Measurements from ENCODE around the gene SH3GL3.

DNA sequence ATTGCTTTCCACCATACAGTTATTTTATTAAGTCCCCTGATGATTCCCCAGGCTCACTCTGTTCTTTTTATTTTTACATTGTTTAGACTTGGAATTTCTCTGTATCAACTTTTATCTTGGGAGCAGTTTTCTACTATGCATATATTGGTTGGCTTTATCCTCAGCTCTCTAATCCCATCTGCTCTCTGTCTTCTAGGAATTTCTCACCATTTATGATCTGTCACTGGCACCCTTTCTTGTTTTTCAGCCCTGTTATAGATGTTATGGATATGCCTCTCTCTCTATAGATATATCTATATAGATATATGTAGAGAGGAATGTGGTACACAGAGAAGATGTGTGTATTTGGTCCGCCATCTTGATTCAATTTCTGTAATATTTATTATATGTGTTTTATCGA, 90.5 kb downstream of the SH3GL3 start:
- TF ChIP-seq CTCF (IDR thresholded peaks at IDR 0.05) (no peak), MAZ (IDR thresholded peaks at IDR 0.05; ENCODE audit: borderline replicate concordance, low read depth, low read length) (no peak), EP300 (IDR thresholded peaks at IDR 0.05) (no peak), JUN (IDR thresholded peaks at IDR 0.05) (no peak), RAD21 (conservative IDR thresholded peaks at IDR 0.05 in 1 of 2, IDR thresholded peaks at IDR 0.05 in 1 of 2) (no peak), FOSL2 (IDR thresholded peaks at IDR 0.05) (no peak), FOSL2 (CRISPR knock-in tag; IDR thresholded peaks at IDR 0.05) (no peak), HOXB13 (CRISPR knock-in tag; IDR thresholded peaks at IDR 0.05; ENCODE audit: low read depth) (no peak), NR3C1 (IDR thresholded peaks at IDR 0.05) (no peak), REST (IDR thresholded peaks at IDR 0.05) (no peak)
